Neuron (in vitro differentiated cells): ENCODE results near the gene CELA2B.
"Not testable (repeated sequence)": the region's sequence is repeated elsewhere in the genome, so short reads cannot be mapped to it uniquely, and the experiment has no call there.

ENCODE experiments used
- H2AFZ ChIP-seq: one replicate; pipeline ENCODE4 v1.6.1; 2013; ENCODE audit warnings: low read depth, mild to moderate bottlenecking, inconsistent platforms, low read length, moderate library complexity
- H3K27me3 ChIP-seq: one replicate; pipeline ENCODE4 v1.6.1; 2013; ENCODE audit warnings: low read length; ENCODE audit not compliant: insufficient read depth
- H3K36me3 ChIP-seq: one replicate; pipeline ENCODE4 v1.6.1; 2013; ENCODE audit warnings: low read length; ENCODE audit not compliant: insufficient read depth
- H3K4me1 ChIP-seq: one replicate; pipeline ENCODE4 v1.6.1; 2013; ENCODE audit warnings: low read length; ENCODE audit not compliant: insufficient read depth
- H3K4me3 ChIP-seq: 2 replicates; pipeline ENCODE4 v1.5.1; 2013; ENCODE audit warnings: mild to moderate bottlenecking, low read length, moderate library complexity
- H3K9me3 ChIP-seq: one replicate; pipeline ENCODE4 v1.6.1; 2013; ENCODE audit warnings: low read length

The CELA2B gene

GRCh38 chr1:15463926-15464322 is 12.0 kb upstream of the CELA2B start:
- not testable (repeated sequence) for H3K9me3 ChIP-seq, H3K27me3 ChIP-seq, H2AFZ ChIP-seq, H3K4me3 ChIP-seq, H3K36me3 ChIP-seq, H3K4me1 ChIP-seq

- Histone ChIP-seq H3K4me3 (no peak overlapping the region), H3K36me3 (no peaks in the 10 kb centered on the region), H3K27me3 (no peaks in the 10 kb centered on the region), H3K4me1 (no peaks in the 10 kb centered on the region), H2AFZ (no peak overlapping the region), H3K9me3 (no peaks in the 10 kb centered on the region)
These were observed 10.2 kb upstream of the CELA2B start for GRCh38 chr1:15465674-15466073.

GRCh38 chr1:15466955-15467625 is 8.8 kb upstream of the CELA2B start:
- not testable (repeated sequence) for H3K9me3 ChIP-seq, H3K36me3 ChIP-seq, H3K27me3 ChIP-seq, H3K4me3 ChIP-seq, H2AFZ ChIP-seq, H3K4me1 ChIP-seq

DNA sequence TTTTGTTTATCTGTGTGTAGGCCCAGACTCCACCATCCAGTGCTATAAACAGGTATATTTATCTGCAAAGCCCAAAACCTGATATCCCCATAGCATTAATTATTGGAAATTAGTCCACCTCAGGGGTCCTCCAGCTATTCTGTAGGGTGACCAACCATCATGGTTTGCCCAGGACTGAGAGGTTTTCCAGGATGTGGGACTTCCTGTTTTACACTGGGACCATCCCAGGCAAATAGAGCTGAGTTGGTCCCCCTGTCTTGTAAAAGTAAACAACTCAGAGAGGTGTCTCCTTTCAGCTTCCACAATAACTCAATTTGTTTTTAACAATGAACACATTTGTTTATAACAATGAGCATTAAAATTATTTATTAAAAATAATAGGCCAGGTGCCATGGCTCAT is 7.8 kb upstream of the CELA2B start:
- no peaks in the 10 kb centered on the region for H3K9me3 ChIP-seq
- H2AFZ ChIP-seq: no peak overlapping the region
- H3K4me3 ChIP-seq: no peak overlapping the region
- no peaks in the 10 kb centered on the region for H3K36me3 ChIP-seq
- H3K4me1 ChIP-seq: no peaks in the 10 kb centered on the region
- H3K27me3 ChIP-seq: no peaks in the 10 kb centered on the region

DNA sequence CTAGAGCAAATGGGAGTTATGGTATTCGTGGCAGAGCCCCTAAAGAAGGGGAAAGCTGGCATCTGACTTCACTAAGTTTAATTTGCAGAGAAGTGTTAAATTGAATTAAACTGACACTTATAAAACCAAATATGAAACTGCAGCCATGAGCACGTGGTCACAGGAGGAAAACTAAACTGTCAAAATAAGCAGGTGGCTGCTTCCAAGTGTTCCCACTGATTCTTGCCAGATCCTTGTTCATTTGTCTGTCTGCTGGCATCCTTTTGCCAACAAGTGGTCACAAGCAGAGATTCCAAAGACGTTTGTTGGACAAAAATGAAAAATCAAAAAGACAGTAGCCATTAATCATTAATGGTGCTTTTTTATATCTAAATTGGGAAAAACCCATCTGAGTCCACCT is 6.5 kb upstream of the CELA2B start:
- Histone ChIP-seq H3K9me3 (no peaks in the 10 kb centered on the region), H3K4me3 (no peak overlapping the region), H3K4me1 (no peaks in the 10 kb centered on the region), H3K36me3 (no peaks in the 10 kb centered on the region), H3K27me3 (no peaks in the 10 kb centered on the region), H2AFZ (no peak overlapping the region)

- not testable (repeated sequence) for H2AFZ ChIP-seq
These were observed 6.0 kb upstream of the CELA2B start for GRCh38 chr1:15469821-15470448.

DNA sequence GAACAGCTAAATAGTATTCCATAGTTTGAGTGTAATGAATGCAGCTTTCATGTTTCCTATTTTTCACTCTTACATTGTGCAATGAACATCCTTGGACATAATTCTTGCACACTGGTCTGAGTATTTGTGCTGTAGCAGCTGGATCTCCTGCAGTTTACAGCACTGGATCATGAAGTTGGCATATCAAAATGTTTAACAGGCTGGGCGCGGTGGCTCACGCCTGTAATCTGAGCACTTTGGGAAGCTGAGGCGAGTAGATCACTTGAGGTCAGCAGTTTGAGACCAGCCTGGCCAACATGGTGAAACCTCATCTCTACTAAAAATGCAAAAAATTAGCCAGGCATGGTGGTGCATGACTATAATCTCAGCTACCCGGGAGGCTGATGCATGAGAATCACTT is 4.8 kb upstream of the CELA2B start:
- not testable (repeated sequence) for H2AFZ ChIP-seq, H3K27me3 ChIP-seq, H3K4me1 ChIP-seq, H3K36me3 ChIP-seq, H3K9me3 ChIP-seq, H3K4me3 ChIP-seq

More at GRCh38 chr1:15469821-15470448, 6.0 kb upstream of the CELA2B start:
- not testable (repeated sequence) for H3K9me3 ChIP-seq, H3K4me3 ChIP-seq, H3K36me3 ChIP-seq, H3K27me3 ChIP-seq, H3K4me1 ChIP-seq

- not testable (repeated sequence) for H3K4me3 ChIP-seq, H3K27me3 ChIP-seq, H3K4me1 ChIP-seq, H3K9me3 ChIP-seq, H2AFZ ChIP-seq, H3K36me3 ChIP-seq
These were observed 4.2 kb upstream of the CELA2B start for GRCh38 chr1:15471723-15472122.

- Histone ChIP-seq H3K4me3 (no peak overlapping the region), H3K36me3 (no peaks in the 10 kb centered on the region), H3K9me3 (no peaks in the 10 kb centered on the region), H2AFZ (no peak overlapping the region), H3K4me1 (no peaks in the 10 kb centered on the region), H3K27me3 (no peaks in the 10 kb centered on the region)
These were observed 3.3 kb upstream of the CELA2B start for GRCh38 chr1:15472587-15472986.

- H3K9me3 ChIP-seq: no peaks in the 10 kb centered on the region
- no peak overlapping the region for H3K4me3 ChIP-seq
- no peak overlapping the region for H2AFZ ChIP-seq
- H3K4me1 ChIP-seq: no peaks in the 10 kb centered on the region
- no peaks in the 10 kb centered on the region for H3K27me3 ChIP-seq
- no peaks in the 10 kb centered on the region for H3K36me3 ChIP-seq
These were observed 1.0 kb downstream of the CELA2B start for GRCh38 chr1:15476927-15477326.

DNA sequence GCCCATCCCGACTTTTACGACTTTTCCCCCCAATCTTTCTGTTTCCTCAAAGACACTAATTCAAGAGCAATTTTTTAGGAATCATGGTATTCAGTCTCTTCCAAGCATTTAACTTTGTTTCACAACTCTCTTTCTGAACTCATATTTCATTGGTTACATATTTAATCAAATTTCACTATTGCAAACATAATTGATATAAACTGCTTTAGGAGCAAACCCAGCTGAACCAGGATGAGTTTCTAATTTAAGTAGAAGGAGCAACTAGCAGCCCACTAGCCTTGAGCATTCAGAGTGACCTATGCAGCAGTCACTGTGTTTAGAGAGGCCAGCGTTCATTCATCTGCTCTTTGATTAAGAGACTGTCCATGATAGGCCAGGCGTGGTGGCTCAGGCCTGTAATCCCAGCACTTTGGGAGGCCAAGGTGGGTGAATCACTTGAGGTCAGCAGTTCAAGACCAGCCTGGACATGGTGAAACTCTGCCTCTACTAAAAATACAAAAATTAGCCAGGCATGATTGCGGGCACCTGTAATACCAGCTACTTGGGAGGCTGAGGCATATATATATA is 1.8 kb downstream of the CELA2B start:
- Histone ChIP-seq H3K36me3 (no peaks in the 10 kb centered on the region), H2AFZ (no peak overlapping the region), H3K4me3 (no peak overlapping the region), H3K27me3 (no peaks in the 10 kb centered on the region), H3K9me3 (no peaks in the 10 kb centered on the region), H3K4me1 (no peaks in the 10 kb centered on the region)

- Histone ChIP-seq H2AFZ (no peak overlapping the region), H3K36me3 (no peaks in the 10 kb centered on the region), H3K4me3 (no peak overlapping the region), H3K4me1 (no peaks in the 10 kb centered on the region), H3K27me3 (no peaks in the 10 kb centered on the region), H3K9me3 (no peaks in the 10 kb centered on the region)
These were observed 3.9 kb downstream of the CELA2B start for GRCh38 chr1:15479654-15480347.

DNA sequence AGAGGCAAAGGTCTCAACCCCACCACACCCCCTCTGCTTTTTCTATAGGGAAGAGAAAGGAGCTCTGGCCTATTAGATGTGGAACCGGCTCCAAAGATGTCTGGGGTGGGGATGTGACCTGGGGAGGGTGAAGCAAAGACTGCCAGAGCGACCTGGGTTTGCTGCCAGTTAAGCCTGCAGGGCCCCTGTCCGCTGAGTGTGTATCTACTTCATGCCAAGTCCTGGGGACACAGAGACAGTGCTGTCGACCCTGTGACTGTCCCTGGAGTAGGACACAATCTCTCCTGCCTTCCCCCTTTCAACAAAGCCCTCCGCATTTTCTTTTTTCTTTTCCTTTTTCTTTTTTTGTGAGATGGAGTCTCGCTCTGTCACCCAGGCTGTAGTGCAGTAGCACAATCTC is 6.6 kb downstream of the CELA2B start:
- H3K9me3 ChIP-seq, H2AFZ ChIP-seq, H3K27me3 ChIP-seq, H3K4me1 ChIP-seq, H3K4me3 ChIP-seq, H3K36me3 ChIP-seq: not testable (repeated sequence)
